ENCODE measurements around the gene MYLK. TPM values are rescaled to one million over a fixed set of nuclear protein-coding genes. Genes with fewer than 3 reads are reported as not detected.

The MYLK gene
- total and polyA plus RNA-seq, 2 of the 4 experiments (the other 2 are of a cell fraction) = 299 to 484 TPM

DNA sequence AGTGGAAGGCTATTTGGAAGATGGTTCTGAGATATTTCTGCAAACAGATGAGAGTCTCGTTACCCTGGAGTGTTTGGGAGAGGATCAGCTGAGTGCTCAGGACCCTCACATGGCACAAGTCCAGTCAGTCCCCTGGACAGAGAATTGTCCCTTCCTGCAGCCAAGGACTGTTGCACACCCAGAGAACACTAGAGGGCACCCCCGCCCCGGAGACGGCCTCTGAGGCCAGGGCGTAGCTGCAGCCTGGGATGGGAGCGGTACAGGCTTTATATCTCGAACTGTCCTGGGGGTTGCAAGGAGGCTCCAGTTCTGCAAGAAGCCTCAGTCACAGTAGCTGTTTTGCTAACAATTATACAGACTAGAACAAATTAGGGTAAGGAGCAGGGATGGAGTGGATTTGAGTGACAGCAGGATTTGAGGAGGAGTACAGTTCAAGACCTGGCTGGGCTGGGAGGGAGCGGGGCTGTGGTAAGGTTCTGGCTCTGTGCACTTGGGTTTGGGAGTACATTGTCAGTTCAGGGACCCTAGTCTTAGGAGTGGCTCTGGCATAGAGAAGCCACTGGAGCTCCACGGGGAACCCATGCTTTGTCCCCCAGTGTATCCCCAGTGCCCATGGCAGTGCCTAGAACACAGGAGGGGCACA, 231.7 kb downstream of the MYLK start:
- POLR2A ChIA-PET (ENCODE audit: unreplicated experiment) = interaction anchor here (0.7 kb wide), 1 partner anchor 34 kb away, joined by 8 read pairs; no protein-coding TSS in a partner anchor
- H2AK9ac ChIP-seq (replicated peaks; ENCODE audit: low read depth, low read length, poor library complexity) = peak overlapping the region; percentile 80
- ATAC-seq (ENCODE audit: low read depth) = peak; percentile 75
- CTCF ChIA-PET = interaction anchor here (0.5 to 2.6 kb wide), 15 partner anchors 9 to 1396 kb away, joined by 3 to 13 read pairs (median 5); no protein-coding TSS in a partner anchor
- no peaks in the 10 kb centered on the region for H3K9me3 ChIP-seq (ENCODE audit: control insufficient read depth, insufficient read depth, low read length)
- dilution Hi-C loops (cut with HindIII; ENCODE audit: low sequenced_read_pairs, unreplicated experiment) (no loop called here), intact Hi-C loops (cut with micrococcal nuclease) (loop anchor here (1.0 to 10.0 kb wide), 3 partner anchors 50 to 222 kb away; no protein-coding TSS in a partner anchor), in situ Hi-C loops (cut with MboI; ENCODE audit: low sequenced_read_pairs) (no loop called here)
- peaks cover 78% of the 10 kb centered on the region for H3K36me3 ChIP-seq (ENCODE audit: control insufficient read depth, insufficient read depth, low read length)
- peaks cover 15% of the 10 kb centered on the region for H3K4me1 ChIP-seq (ENCODE audit: control insufficient read depth, insufficient read depth, low read length)
- H3K4me3 ChIP-seq (ENCODE audit: insufficient read depth, low read depth, low read length) = no peak overlapping the region
- H2AFZ ChIP-seq (replicated peaks; ENCODE audit: low read length, poor library complexity) = peak overlapping the region; percentile 12
- H3K4ac ChIP-seq (ENCODE audit: low read depth, low read length) = peak overlapping the region; percentile 99
- BruUV-seq (replicated peaks) = no TSS peak
- peak overlapping the region; percentile 83 for H3K18ac ChIP-seq (ENCODE audit: low read depth, low read length)
- no peaks in the 10 kb centered on the region for H4K20me1 ChIP-seq (ENCODE audit: insufficient read depth, low read length)
- H2AK5ac ChIP-seq (ENCODE audit: low read depth, low read length) = peak overlapping the region; percentile 99
- H3K14ac ChIP-seq (replicated peaks; ENCODE audit: low read depth, low read length) = peak overlapping the region; percentile 95
- peak overlapping the region; percentile 84 to 96 for H4K8ac ChIP-seq (ENCODE audit: low read depth in 2 of 2, low read length in 2 of 2)
- H3K27ac ChIP-seq (ENCODE audit: insufficient read depth, low read length) = peak overlapping the region; percentile 90
- H4K5ac ChIP-seq (ENCODE audit: low read depth, low read length) = peak overlapping the region; percentile 81
- peaks cover 12 to 65% of the 10 kb centered on the region in 2 experiments for H3K79me1 ChIP-seq (ENCODE audit: low read depth in 1 of 2, low read length in 2 of 2)
- H3K9ac ChIP-seq (ENCODE audit: low read depth, low read length) = peak overlapping the region; percentile 78
- peak; percentile 61 for DNase-seq
- peak overlapping the region; percentile 99 for H4K91ac ChIP-seq (ENCODE audit: insufficient read depth, low read depth, low read length)
- WGBS, 2 experiments (ENCODE audit: extremely low coverage in 2 of 2, insufficient read length in 1 of 2) = no CpG with 5 or more reads among the region's 9 CpGs
- peak overlapping the region; percentile 97; the same call in 2 of the 3 replicates for H2BK15ac ChIP-seq (ENCODE audit: low read depth, low read length)
- peak overlapping the region; percentile 92 for H2BK5ac ChIP-seq (ENCODE audit: low read depth, low read length, poor library complexity, severe bottlenecking)
- H3K23ac ChIP-seq (ENCODE audit: low read depth, low read length) = peak overlapping the region; percentile 96
- H3K56ac ChIP-seq (ENCODE audit: extremely low read depth, insufficient read depth, low read length) = peak overlapping the region; percentile 79; the same call in 1 of the 2 replicates
- H3K4me2 ChIP-seq (ENCODE audit: low read depth, low read length) = no peak overlapping the region
- peak overlapping the region; percentile 93 for H2BK20ac ChIP-seq (ENCODE audit: low read depth, low read length)
- H3K27me3 ChIP-seq (ENCODE audit: control insufficient read depth, insufficient read depth, low read length) = no peaks in the 10 kb centered on the region
- peaks cover 16% of the 10 kb centered on the region for H3K9me1 ChIP-seq (ENCODE audit: insufficient read depth, low read length)
- peak overlapping the region; percentile 97 for H2BK120ac ChIP-seq (ENCODE audit: low read depth, low read length)
- TF ChIP-seq CHD1 (IDR thresholded peaks at IDR 0.05; ENCODE audit: low read depth, low read length) (no peak), RAD21 (IDR thresholded peaks at IDR 0.05; ENCODE audit: low read length) (peak; percentile 97), FOS (IDR thresholded peaks at IDR 0.05; ENCODE audit: low read depth, low read length) (no peak), MAZ (IDR thresholded peaks at IDR 0.05; ENCODE audit: borderline replicate concordance, low read depth, low read length) (0 out of 2 replicates have a peak, but pooled peaks have one; percentile 26), SMC3 (IDR thresholded peaks at IDR 0.05; ENCODE audit: low read depth, low read length) (peak; percentile 87), BHLHE40 (IDR thresholded peaks at IDR 0.05; ENCODE audit: low read depth, low read length) (no peak), NFE2L2 (IDR thresholded peaks at IDR 0.05; ENCODE audit: low read depth, low read length) (no peak), POLR2A (IDR thresholded peaks at IDR 0.05; ENCODE audit: low read depth, low read length) (peak; percentile 45; the same call in 1 of the 2 replicates), MXI1 (IDR thresholded peaks at IDR 0.05; ENCODE audit: borderline replicate concordance, low read depth, low read length) (no peak), RFX5 (IDR thresholded peaks at IDR 0.05; ENCODE audit: low read depth, low read length) (no peak), MAFK (IDR thresholded peaks at IDR 0.05; ENCODE audit: low read depth, low read length) (no peak), RCOR1 (IDR thresholded peaks at IDR 0.05; ENCODE audit: insufficient replicate concordance, low read length) (no peak)
- TF ChIP-seq, protein P1, sequence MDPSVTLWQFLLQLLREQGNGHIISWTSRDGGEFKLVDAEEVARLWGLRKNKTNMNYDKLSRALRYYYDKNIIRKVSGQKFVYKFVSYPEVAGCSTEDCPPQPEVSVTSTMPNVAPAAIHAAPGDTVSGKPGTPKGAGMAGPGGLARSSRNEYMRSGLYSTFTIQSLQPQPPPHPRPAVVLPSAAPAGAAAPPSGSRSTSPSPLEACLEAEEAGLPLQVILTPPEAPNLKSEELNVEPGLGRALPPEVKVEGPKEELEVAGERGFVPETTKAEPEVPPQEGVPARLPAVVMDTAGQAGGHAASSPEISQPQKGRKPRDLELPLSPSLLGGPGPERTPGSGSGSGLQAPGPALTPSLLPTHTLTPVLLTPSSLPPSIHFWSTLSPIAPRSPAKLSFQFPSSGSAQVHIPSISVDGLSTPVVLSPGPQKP (IDR thresholded peaks at IDR 0.05; ENCODE audit: borderline replicate concordance, low read depth, low read length) = no peak
- TF ChIP-seq, protein P2, sequence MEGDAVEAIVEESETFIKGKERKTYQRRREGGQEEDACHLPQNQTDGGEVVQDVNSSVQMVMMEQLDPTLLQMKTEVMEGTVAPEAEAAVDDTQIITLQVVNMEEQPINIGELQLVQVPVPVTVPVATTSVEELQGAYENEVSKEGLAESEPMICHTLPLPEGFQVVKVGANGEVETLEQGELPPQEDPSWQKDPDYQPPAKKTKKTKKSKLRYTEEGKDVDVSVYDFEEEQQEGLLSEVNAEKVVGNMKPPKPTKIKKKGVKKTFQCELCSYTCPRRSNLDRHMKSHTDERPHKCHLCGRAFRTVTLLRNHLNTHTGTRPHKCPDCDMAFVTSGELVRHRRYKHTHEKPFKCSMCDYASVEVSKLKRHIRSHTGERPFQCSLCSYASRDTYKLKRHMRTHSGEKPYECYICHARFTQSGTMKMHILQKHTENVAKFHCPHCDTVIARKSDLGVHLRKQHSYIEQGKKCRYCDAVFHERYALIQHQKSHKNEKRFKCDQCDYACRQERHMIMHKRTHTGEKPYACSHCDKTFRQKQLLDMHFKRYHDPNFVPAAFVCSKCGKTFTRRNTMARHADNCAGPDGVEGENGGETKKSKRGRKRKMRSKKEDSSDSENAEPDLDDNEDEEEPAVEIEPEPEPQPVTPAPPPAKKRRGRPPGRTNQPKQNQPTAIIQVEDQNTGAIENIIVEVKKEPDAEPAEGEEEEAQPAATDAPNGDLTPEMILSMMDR (conservative IDR thresholded peaks at IDR 0.05; ENCODE audit: low read depth, low read length) = peak; percentile 90

Measured in IMR-90 (cell line).